ENCODE measurements around the gene ZBP1.

ZBP1 gene

GRCh38 chr20:57596358-57596757 lies 23.9 kb downstream of the ZBP1 start:
- DNase-seq = no peak

DNA sequence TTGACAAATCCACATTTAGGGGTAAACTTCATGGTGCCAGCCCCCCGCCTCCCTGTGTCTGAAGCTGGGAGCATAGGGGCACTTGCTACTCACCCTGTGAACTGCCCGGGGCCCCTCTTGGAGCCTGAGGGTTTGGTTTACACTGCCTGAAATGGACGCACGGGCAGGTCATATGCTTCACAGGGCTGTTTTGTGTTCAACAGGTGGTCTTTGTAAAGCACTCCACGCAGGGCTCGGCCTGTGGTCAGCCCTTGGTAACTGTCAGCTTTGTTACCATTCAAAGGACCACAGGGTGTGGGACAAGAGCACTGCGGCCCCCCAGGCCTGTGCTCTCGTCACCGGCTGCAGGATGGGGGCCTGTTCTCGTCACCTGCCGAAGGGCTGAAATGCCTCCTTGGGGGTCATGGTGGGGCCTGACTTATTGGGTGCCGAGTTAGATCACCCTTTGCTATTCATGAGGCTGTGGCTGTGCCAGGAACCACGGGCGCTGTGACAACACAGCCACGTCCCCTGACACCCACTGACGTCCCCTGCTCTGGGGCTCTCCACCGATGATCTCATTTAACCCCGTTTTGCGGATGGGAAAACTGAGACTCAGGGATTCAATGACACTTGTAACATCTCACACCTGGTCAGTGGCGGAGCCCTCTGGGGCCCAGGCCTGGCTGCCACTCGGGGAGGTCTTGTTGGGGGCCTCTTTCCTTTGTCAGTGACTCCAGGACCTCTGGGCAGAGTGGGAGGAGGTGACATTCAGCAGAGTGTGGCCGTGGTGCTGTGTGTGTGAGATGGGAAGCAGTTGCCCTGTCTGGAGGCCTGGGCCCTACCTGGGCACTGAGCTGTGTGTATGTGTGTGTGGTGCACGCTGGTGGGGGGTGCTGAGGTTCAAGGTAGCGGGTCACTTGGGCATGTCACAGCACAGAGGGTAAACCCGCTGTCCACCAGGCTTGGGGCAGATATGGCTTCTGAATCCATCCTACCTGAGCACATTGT lies 24.9 kb downstream of the ZBP1 start:
- no peak for DNase-seq

DNA sequence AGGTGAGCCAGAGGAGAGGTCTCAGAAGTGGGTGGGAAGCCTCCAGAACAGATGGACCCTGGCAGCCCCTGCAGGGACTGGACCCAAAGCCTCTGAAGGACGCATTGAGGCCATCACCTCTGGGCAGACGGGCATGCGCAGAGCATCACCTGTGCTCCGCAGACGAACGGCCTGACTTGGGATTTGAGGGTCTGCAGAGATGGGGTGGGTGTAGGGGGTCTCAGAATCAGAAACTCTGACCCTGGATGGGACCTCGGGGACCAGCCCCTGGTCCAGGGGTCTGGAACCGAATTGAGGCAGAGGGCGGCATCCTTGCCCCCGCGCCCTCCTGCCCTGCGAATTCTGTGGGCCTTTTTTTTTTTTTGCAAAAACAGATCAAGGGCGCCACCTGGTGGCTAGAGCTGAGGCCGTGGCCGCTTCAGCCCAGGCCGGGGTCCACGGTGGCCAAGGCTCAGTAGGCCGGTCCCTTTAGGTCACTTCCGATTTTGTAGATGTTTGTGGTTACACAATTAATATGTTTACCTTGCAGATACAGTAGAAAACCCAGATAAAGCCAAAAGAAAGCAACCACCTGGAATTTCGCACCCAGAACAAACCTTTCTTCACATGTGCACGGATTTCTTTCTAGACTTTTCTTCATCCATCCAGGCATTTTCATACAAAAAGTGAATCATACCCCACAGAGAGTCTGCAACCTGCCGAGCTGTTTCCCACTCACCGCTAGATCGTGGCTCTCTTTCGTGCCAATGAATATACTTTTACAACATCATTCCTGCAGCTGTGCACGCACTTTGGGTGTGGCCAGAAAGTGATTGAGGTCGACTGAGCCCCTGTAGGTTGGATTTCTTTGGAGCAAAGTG lies 25.9 kb downstream of the ZBP1 start:
- DNase-seq = peak; percentile 24

DNA sequence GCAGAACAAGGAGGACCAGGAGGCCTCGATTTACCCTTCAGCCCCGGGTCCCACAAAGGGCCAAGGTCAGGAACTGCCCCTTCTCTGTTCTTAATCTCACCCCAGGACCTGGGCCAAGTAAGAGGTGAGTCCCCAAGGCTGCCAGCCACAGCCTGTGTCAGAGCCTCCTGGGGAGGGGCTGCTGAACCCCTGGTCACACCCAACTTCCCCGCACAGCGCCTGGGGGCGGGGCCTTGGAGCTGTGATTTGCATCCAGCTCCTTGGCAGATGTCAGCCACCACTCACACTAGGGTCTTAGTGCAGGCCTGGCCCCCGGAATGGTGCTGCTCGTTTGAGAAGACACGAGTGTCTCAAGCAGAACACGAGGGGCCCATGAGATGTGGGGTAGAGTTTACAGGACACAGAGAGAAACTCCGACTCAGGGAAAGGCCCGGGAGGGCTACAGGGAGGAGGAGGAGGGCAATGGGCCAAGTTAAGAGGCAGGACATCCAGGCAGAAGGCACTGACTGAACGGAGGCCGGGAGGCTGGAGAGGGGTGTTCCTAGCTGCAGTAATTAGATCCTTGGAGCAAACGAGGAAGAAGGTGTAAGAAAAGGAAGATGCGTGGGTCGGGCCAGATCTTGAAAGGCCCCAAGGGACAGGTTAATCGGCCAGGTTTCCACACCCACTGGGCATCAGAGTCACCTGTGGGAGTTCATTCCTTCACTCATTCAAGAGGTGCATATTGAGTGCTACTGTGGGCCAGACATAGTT lies 26.9 kb downstream of the ZBP1 start:
- no peak for DNase-seq

- no peak for DNase-seq
Measured at GRCh38 chr20:57592263-57593092, 27.7 kb downstream of the ZBP1 start.

DNA sequence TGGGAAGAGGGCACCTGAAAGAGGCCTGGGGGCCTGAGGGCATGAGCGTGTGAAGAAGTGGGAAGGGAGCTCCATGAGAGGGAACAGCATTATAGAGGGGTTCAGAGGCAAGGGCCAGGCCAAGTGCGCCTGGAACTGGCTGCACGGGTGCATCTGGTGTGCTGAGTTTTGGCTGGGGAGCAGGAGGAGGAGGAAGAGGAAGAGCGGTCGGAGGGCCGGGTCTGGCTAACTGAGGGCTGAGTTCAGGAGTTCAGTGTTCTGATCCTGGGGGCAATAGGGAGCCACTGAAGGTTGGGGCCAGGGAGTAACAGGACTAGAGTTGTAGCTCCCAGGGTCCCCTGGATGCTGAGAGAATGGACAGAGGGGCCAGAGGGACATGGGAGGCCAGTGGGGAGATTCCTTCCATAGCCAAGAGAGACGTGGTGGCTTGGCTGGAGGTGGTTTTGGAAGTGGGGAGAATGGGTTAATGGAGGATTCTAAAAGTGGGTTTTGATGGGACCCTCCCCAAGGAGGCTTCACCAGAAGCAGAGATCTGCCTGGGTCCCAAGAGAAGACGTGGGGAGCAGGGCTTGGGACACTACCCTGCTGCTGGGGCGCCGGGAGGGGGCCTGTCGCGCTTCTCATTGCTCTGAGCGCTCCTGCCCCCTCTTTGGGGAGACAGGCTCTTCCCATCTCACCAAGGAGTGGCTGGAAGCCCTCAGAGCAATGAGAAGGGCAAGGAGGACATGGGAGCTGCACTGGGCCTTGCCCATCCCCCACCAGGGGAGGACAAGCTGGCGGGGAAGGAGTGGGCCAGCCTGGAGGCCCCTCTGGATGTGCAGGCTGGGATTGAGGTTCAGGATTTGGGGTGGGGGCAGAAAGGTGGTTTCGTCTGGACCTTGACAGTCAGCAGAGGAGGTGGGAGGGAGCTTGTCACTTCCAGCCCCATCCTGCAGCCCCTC lies 28.7 kb downstream of the ZBP1 start:
- no peak for DNase-seq

DNA sequence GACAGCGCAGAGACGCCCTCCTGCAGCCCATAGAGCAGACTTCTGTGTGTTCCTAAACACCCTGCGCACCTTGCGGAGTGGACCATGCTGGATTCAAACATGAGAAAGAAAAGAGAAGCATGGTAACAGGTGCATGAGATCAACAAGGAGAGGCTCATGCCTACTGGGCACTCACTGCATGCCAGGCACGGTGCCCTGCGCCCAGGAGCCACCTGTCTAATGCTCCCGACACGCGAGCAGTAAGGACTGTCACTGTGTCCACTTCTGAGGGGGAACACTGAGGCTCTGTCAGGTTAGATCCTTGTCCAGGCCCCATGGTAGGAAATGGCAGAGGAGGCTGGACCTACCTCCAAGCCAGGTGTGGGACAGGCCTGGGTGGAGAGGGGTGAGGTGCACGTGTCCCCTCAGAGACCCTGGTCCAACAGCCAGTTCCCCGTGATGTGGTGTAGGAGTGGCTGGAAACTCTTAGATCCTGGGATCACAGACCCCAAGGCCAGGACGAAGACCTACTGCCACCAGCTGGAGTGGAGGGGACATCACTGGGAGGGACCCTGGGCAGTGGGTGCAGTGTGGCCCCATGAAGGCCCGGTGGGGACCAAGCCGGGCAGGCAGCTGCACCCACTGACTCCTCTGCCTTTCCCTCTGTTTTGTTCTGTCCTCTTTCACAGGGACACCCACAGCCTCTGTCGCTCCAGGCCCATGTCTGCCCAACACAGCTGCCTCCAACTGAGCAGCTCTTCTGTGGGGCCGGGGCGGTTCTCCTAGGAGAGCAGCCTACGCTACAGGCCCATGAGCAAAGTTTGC lies 29.5 kb downstream of the ZBP1 start:
- no peak for DNase-seq

GRCh38 chr20:57589728-57590484 lies 30.3 kb downstream of the ZBP1 start:
- DNase-seq = no peak

- DNase-seq = no peak
Measured at GRCh38 chr20:57589123-57589727, 31.0 kb downstream of the ZBP1 start.

GRCh38 chr20:57588596-57588995 lies 31.6 kb downstream of the ZBP1 start:
- no peak for DNase-seq

DNA sequence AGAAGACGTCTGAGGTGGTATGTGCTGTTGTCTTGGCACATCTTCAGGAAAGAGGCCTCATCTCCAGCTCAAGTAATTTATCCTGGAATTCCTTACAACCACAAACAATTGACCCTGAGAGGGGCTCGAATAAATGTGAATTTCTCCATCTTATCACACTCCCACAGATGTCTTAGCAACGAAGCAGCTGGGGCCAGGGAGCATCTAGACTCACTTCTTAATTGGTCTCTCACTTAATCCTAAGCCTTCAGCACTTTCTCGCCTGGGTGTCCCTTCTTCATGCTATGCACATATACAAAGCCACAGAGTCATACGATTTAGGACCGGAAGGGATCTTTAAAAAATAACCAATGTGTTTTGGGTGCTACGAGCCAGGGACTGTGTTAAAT lies 32.2 kb downstream of the ZBP1 start:
- DNase-seq = no peak

DNA sequence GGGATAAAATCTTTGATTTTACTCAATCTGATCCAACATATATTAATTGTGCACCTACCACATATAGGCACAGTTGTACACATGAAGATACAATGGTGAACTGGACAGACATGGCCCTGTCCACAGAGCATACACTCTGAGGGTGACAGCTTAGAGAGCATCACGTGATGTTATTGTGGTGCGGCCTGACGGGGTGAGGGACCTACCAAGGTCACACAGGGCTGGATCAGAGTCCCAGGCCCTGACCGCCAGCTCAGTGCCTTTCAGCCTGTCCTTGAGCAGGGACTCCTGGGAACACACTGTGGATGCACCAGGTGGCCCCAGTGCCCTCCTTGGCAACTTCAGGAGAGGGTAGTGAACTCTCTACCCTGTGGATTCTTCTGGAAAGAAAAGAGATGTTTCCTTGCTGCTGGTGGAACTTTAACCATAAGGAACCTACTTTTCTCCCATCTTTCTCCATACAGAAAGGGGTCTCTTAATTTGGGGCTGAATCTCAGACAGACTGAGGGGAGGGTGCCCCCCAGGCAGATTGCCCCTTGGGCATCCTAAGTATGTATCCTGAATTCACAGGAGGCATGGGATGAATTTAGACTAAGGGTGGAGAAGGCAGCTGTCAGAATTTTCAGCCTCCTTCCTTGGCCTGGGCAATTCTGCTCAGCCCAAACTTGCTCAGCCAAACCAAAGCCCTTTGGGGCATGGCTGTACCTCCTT lies 32.8 kb downstream of the ZBP1 start:
- no peak for DNase-seq

DNA sequence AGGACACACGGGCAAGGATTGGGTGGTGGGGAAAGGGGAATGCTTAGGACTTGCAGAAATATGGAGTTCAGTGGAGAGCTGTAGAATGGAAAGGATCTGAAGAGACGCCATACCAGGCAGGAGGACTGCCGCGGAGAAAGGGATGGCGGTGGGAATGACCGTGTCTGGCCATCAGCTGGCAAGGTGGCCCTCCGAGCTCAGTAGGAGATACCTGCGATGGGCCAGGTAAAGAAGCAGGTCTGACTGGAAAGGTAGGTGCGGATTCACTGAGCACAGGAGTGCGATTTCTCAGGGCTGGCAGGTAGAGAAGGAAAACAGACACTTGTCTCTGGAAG lies 33.3 kb downstream of the ZBP1 start:
- no peak for DNase-seq

- no peak for DNase-seq
Measured at GRCh38 chr20:57586370-57586793, 33.8 kb downstream of the ZBP1 start.

- DNase-seq = no peak
Measured at GRCh38 chr20:57585466-57586213, 34.6 kb downstream of the ZBP1 start.

DNA sequence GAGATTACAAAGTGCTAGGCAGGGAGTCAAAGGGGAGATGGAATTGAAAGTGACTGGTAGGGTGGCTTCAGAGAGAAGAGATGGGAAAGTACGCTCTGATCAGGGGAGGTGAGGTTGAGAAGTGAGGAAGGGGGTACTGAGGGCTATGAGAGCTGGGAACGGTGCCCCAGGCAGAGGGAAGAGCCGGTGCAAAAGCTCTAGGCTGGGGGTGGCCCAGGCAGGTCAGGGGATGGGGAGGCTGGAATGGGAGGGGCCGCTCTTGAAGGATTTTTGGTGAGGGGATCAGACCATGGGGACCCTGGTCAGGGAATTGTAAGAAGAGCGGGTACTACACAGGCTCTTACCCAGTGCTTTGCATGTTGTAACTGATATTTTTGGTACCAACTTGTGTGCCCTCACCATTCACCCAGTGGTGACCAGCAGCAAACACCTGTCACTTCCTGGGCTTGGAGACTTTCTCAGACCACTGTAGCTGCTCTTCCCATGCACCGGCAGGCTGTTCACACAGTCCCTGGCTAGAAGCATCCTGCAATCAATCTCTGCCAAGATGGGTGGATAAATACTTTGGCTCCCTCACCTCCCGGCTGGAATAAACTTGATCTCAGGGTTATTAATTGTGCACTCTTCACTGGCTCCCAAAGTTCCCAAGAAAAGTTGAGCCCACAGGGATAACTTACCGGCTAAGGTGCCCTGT lies 35.3 kb downstream of the ZBP1 start:
- DNase-seq = no peak
